ENCODE measurements around the gene GPSM1.

Gene GPSM1

DNA sequence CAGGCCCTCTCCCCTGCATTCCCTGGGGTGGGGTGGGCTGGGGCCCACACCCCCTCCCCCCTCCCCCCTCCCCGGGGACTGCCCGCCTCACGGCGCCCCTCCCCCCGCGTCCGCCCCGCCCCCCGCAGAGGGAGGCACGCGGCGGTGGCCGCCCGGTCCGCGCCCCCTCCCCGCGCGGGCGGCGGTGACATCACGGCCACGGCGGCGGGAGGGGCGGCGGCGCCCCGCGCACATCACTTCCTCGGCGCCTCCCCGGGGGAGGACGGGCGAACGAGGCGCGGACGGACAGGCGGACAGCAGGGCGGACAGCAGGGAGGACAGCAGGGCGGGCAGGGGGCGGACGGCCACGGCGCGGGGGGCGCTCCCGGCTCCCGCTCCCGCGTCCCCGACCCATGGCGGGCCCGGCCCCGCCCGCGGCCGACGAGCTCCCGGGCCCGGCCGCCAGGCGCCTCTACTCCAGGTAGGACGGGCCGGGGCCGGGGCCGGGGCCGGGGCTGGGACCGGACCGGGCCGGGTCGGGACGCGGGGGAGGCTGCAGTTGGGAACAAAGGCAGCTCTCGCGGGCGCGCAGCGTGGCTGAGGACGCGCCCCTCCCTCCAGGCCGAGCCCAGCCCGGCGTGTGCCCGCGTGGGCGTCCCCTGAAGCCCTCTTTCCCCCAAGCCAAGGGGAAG is at the start of gene GPSM1:
Gene GPSM1, plus strand, starts transcription at position 236 of the 671 bp plus-strand sequence. Its CDS starts 157 bp downstream, at position 393.
- peak; percentile 44 for ATAC-seq (ENCODE audit: low read depth)
- Mint-ChIP-seq H3K4me1 (peaks cover 4% of the 10 kb centered on the region), H3K27ac (peak within 1 kb of the TSS; percentile 55), H3K27me3 (peaks cover 12% of the 10 kb centered on the region), H3K9me3 (no peaks in the 10 kb centered on the region), H3K36me3 (no peaks in the 10 kb centered on the region), H3K4me3 (peak within 1 kb of the TSS; percentile 73)
- no peak for DNase-seq (ENCODE audit: low spot score in 2 of 2)

GRCh38 chr9:136277746-136278145 is 49.6 kb upstream of the GPSM1 start:
- Mint-ChIP-seq H3K27ac (no peak overlapping the region), H3K4me1 (peaks cover 6% of the 10 kb centered on the region), H3K9me3 (no peaks in the 10 kb centered on the region), H3K36me3 (no peaks in the 10 kb centered on the region), H3K4me3 (no peak overlapping the region), H3K27me3 (peaks cover 5% of the 10 kb centered on the region)
- ATAC-seq (ENCODE audit: low read depth) (no peak), DNase-seq (ENCODE audit: low spot score in 2 of 2) (no peak)

DNA sequence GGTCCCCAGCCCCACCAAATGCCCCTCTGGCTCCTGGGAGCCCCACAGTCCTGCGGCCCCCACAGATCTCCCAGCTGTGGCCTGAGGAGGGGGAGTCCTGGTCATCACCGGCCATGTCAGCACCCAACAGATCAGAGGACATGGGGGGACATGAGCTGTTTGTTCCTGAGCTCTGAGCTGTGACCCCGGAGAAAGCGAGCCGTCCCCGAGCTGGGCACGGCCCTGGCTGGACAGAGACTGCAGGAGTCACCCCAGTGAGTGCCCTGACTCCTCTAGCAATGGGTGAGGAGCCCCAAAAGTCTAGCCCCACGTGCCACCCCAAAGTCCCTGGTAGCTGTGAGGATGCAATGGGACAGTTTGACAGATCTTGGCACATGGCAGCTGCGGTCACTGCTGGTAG is 49.1 kb upstream of the GPSM1 start:
- H3K4me3 Mint-ChIP-seq: no peak overlapping the region
- no peaks in the 10 kb centered on the region for H3K9me3 Mint-ChIP-seq
- H3K36me3 Mint-ChIP-seq: no peaks in the 10 kb centered on the region
- no peak for ATAC-seq (ENCODE audit: low read depth)
- no peak for DNase-seq (ENCODE audit: low spot score in 2 of 2)
- no peak overlapping the region for H3K27ac Mint-ChIP-seq
- H3K27me3 Mint-ChIP-seq: peaks cover 5% of the 10 kb centered on the region
- H3K4me1 Mint-ChIP-seq: peaks cover 6% of the 10 kb centered on the region

GRCh38 chr9:136278894-136279293 is 48.4 kb upstream of the GPSM1 start:
- ATAC-seq (ENCODE audit: low read depth): no peak
- DNase-seq (ENCODE audit: low spot score in 2 of 2): no peak
- no peaks in the 10 kb centered on the region for H3K36me3 Mint-ChIP-seq
- H3K4me1 Mint-ChIP-seq: peaks cover 11% of the 10 kb centered on the region
- no peak overlapping the region for H3K4me3 Mint-ChIP-seq
- peaks cover 8% of the 10 kb centered on the region for H3K27me3 Mint-ChIP-seq
- no peak overlapping the region for H3K27ac Mint-ChIP-seq
- H3K9me3 Mint-ChIP-seq: no peaks in the 10 kb centered on the region

GRCh38 chr9:136279471-136279870 is 47.9 kb upstream of the GPSM1 start:
- Mint-ChIP-seq H3K4me3 (no peak overlapping the region), H3K27me3 (peaks cover 8% of the 10 kb centered on the region), H3K36me3 (no peaks in the 10 kb centered on the region), H3K27ac (no peak overlapping the region), H3K4me1 (peaks cover 11% of the 10 kb centered on the region), H3K9me3 (no peaks in the 10 kb centered on the region)
- ATAC-seq (ENCODE audit: low read depth) (no peak), DNase-seq (ENCODE audit: low spot score in 2 of 2) (no peak)

GRCh38 chr9:136280535-136281315 is 46.6 kb upstream of the GPSM1 start:
- H3K36me3 Mint-ChIP-seq: no peaks in the 10 kb centered on the region
- H3K4me1 Mint-ChIP-seq: peaks cover 11% of the 10 kb centered on the region
- peaks cover 4% of the 10 kb centered on the region for H3K27me3 Mint-ChIP-seq
- no peak for ATAC-seq (ENCODE audit: low read depth)
- peak overlapping the region; percentile 44 for H3K4me3 Mint-ChIP-seq
- DNase-seq (ENCODE audit: low spot score in 2 of 2): no peak
- H3K27ac Mint-ChIP-seq: no peak overlapping the region
- no peaks in the 10 kb centered on the region for H3K9me3 Mint-ChIP-seq

DNA sequence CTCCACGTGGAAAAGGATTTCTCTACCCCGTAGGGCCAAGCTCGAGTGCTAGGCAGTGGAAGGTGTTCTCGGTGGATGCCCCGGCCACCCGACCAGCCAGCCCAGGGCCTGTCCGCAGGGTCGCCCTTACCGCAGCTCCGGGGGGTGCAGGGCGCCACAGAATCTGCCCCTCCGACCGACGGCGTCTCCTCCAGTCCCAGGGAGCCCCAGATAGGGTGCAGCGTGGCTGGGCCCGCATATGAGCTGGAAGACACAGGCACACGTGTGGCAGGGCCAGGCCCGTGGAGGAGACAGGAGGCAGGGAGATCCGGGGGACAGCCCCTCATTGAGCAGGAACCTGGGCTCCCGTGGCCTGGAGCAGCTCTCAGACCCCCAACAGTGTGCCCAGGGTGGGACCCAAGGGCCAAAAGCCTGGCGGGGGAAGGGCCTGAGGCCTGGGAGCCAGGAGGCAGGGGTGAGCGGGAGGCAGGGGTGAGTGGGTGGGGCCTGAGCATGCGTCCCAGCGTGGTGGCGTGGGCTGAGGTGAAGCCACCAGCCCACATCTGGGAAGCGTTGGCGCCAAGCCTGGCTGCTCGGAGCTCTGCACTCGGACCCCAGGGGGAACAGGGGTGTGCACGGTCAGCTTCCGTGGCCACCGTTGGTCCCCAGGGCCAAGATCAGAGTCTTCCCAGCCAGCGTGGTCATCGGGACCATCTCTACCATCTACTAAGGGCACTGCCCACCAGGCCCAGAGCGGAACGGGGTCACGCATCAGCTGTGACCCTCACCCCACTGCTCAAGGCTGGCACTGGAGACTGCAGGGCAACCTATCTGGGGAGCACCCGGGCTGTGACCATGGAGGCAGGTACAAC is 45.7 kb upstream of the GPSM1 start:
- Mint-ChIP-seq H3K4me1 (peaks cover 11% of the 10 kb centered on the region), H3K9me3 (no peaks in the 10 kb centered on the region), H3K27ac (no peak overlapping the region), H3K36me3 (no peaks in the 10 kb centered on the region), H3K27me3 (peaks cover 6% of the 10 kb centered on the region), H3K4me3 (peak overlapping the region; percentile 65)
- no peak for DNase-seq (ENCODE audit: low spot score in 2 of 2)
- no peak for ATAC-seq (ENCODE audit: low read depth)

GRCh38 chr9:136282272-136282861 is 45.0 kb upstream of the GPSM1 start:
- ATAC-seq (ENCODE audit: low read depth) (peak; percentile 50), DNase-seq (ENCODE audit: low spot score in 2 of 2) (no peak)
- peaks cover 11% of the 10 kb centered on the region for H3K4me1 Mint-ChIP-seq
- no peaks in the 10 kb centered on the region for H3K9me3 Mint-ChIP-seq
- H3K27ac Mint-ChIP-seq: no peak overlapping the region
- H3K36me3 Mint-ChIP-seq: no peaks in the 10 kb centered on the region
- H3K27me3 Mint-ChIP-seq: peaks cover 8% of the 10 kb centered on the region
- H3K4me3 Mint-ChIP-seq: peak overlapping the region; percentile 76

DNA sequence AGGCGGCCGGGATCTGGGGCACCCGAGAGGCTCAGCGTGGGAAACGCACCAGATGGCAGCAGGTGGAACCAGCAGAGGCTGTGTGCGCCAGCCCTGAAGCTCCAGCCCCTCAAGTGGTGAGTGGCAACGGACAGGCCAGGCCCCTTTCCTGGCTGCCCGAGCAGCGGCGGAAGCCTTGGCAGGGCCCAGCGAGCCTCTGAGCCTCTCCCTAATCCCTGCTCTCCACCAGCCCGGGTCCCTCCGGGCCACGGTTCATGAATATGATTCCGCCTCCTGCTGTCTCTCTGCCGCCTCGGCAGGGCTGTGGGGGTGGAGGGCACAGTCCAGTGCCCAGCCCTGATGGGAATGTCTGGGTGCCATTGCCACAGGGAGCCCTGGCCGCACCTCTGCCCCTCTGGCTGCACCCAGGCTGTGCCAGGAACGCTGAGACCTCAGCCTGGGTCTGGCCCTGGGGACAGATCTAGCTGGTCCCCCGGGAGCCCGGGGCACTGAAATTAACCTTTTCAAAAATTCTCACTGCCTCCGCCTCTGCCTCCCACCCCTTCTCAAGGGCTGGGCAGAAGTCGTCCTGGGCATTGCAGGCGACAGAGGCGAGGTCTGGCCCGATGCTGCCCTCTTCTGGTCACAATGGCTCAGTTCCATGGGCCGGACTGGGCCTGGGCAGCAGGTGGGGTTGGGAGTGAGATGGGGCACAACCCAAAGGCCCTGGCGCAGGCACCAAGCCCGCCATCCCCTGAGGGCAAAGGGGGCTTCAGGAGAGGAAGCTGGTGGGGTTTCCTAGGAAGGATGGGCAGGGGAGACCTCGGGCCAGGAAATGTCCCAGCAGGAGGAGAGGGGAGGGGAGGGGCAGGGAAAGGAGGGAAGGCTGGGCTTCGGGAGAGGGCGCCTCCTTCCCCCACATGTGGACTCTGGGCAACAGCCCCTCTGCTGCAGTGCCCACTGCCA is 43.8 kb upstream of the GPSM1 start:
- H3K27me3 Mint-ChIP-seq: peaks cover 11% of the 10 kb centered on the region
- H3K4me3 Mint-ChIP-seq: peak overlapping the region; percentile 76
- ATAC-seq (ENCODE audit: low read depth) (peak; percentile 90), DNase-seq (ENCODE audit: low spot score in 2 of 2) (peak; percentile 86 to 90)
- peaks cover 11% of the 10 kb centered on the region for H3K4me1 Mint-ChIP-seq
- H3K27ac Mint-ChIP-seq: no peak overlapping the region
- no peaks in the 10 kb centered on the region for H3K36me3 Mint-ChIP-seq
- no peaks in the 10 kb centered on the region for H3K9me3 Mint-ChIP-seq

GRCh38 chr9:136284311-136284710 is 43.0 kb upstream of the GPSM1 start:
- ATAC-seq (ENCODE audit: low read depth) (no peak), DNase-seq (ENCODE audit: low spot score in 2 of 2) (no peak)
- Mint-ChIP-seq H3K27ac (no peak overlapping the region), H3K4me1 (peaks cover 11% of the 10 kb centered on the region), H3K9me3 (no peaks in the 10 kb centered on the region), H3K36me3 (no peaks in the 10 kb centered on the region), H3K4me3 (no peak overlapping the region), H3K27me3 (peaks cover 11% of the 10 kb centered on the region)

DNA sequence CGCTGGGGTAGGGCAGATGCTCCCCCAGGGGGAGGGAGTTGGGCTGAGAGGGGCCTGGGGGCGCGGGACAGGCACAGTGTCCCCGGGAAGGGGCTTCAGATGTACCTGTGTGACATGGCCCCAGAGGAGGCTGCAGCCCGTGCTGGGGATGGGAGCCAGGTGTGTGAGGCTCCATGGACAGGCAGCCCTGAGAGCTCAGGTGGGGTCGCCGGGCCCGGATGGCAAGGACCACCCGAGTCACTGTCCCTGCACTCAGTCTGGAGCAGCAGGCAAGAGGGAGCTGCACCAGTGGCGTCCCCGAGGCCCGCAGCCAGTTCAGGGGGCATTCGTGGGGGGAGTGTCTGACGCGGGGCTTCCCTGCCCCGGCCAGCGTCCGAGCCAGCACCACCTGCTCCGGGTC is 42.4 kb upstream of the GPSM1 start:
- H3K27ac Mint-ChIP-seq: no peak overlapping the region
- H3K4me3 Mint-ChIP-seq: no peak overlapping the region
- peaks cover 11% of the 10 kb centered on the region for H3K27me3 Mint-ChIP-seq
- DNase-seq (ENCODE audit: low spot score in 2 of 2) (no peak), ATAC-seq (ENCODE audit: low read depth) (no peak)
- H3K36me3 Mint-ChIP-seq: no peaks in the 10 kb centered on the region
- H3K4me1 Mint-ChIP-seq: peaks cover 11% of the 10 kb centered on the region
- no peaks in the 10 kb centered on the region for H3K9me3 Mint-ChIP-seq

- H3K4me3 Mint-ChIP-seq: no peak overlapping the region
- DNase-seq (ENCODE audit: low spot score in 2 of 2): no peak
- no peaks in the 10 kb centered on the region for H3K9me3 Mint-ChIP-seq
- ATAC-seq (ENCODE audit: low read depth): no peak
- peaks cover 11% of the 10 kb centered on the region for H3K27me3 Mint-ChIP-seq
- H3K36me3 Mint-ChIP-seq: no peaks in the 10 kb centered on the region
- H3K4me1 Mint-ChIP-seq: peaks cover 11% of the 10 kb centered on the region
- no peak overlapping the region for H3K27ac Mint-ChIP-seq
Observed at GRCh38 chr9:136285501-136286358, 41.6 kb upstream of the GPSM1 start.
